Activated naive CD8-positive, alpha-beta T cell treated with anti-CD3 and anti-CD28 coated beads, Interleukin-2, amount 10 ng/mL, durations not matched to agents 7 days and 5 days (primary cell): Measurements from ENCODE around the gene PIR. TPM values are rescaled to one million over a fixed set of nuclear protein-coding genes. Genes with fewer than 3 reads are reported as not detected.
A peak's percentile ranks its signal among the peaks of the same experiment; 100 is the strongest.

Experiments used
- ATAC-seq: fragments of 150-1000 bp; cut with Tn5 transposase; one replicate; pipeline ENCODE4 v1.10.0; 2021; ENCODE audit warnings: low read depth, moderate library complexity
- POLR2A ChIA-PET: fragments of 350-600 bp; sonication (Branson Sonifier 250); formaldehyde crosslinking; loops from one replicate; lab custom pipeline; 2021; ENCODE audit warnings: antibody characterized with exemption; lab: Charles Lee
- DNase-seq: peaks from one replicate; pipeline ENCODE4 v3.0.0; 2021
- H3K27ac Mint-ChIP-seq: one replicate; pipeline ENCODE4 v1.8.0; 2022; ENCODE audit warnings: mild to moderate bottlenecking, mixed read lengths
- H3K27me3 Mint-ChIP-seq: one replicate; pipeline ENCODE4 v1.8.0; 2022; ENCODE audit warnings: mild to moderate bottlenecking, moderate library complexity, mixed read lengths
- H3K36me3 Mint-ChIP-seq: one replicate; pipeline ENCODE4 v1.8.0; 2021; ENCODE audit warnings: mild to moderate bottlenecking, mixed read lengths
- H3K4me1 Mint-ChIP-seq: one replicate; pipeline ENCODE4 v1.8.0; 2021; ENCODE audit warnings: mixed read lengths
- H3K4me3 Mint-ChIP-seq: one replicate; pipeline ENCODE4 v1.8.0; 2022; ENCODE audit warnings: mild to moderate bottlenecking, moderate library complexity, mixed read lengths
- H3K9me3 Mint-ChIP-seq: one replicate; pipeline ENCODE4 v1.8.0; 2021; ENCODE audit warnings: mixed read lengths
- total RNA-seq, 2 experiments: library from RNA; stranded (reverse); gene quantifications; one replicate each; pipeline ENCODE4 v1.2.3, GENCODE V29; 2021

Gene PIR
- total RNA-seq, 2 experiments from 2014 or later, result 1.4 to 2.4 TPM

DNA sequence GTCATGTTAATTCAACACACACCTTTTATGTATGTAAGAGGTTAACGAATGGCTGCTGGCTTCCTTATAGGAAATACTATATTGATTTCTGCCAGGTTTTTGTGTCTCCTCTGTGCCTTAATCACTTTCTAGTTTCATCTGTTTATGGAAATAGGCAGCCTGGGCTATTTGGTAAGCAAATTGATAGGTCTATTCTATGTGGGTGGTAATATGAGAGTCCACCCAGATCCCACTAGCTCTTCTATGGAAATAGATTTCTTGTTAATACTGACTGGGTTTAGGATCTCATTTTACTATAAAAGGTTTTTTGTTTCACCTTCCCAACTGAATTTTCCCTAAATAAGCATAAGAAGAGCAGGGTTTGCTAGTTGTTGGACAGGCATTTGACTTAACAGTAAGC, 11.5 kb upstream of the PIR start:
- POLR2A ChIA-PET, result no interaction called here
- H3K4me1 Mint-ChIP-seq, result no peaks in the 10 kb centered on the region
- no peak overlapping the region for H3K4me3 Mint-ChIP-seq
- no peak overlapping the region for H3K27ac Mint-ChIP-seq
- ATAC-seq (no peak), DNase-seq (no peak)
- H3K27me3 Mint-ChIP-seq, result peaks cover 22% of the 10 kb centered on the region
- H3K9me3 Mint-ChIP-seq, result no peaks in the 10 kb centered on the region
- no peaks in the 10 kb centered on the region for H3K36me3 Mint-ChIP-seq

GRCh38 chrX:15501506-15501905, 8.4 kb upstream of the PIR start:
- no peak overlapping the region for H3K4me3 Mint-ChIP-seq
- peaks cover 32% of the 10 kb centered on the region for H3K27me3 Mint-ChIP-seq
- no peak for DNase-seq
- no peaks in the 10 kb centered on the region for H3K36me3 Mint-ChIP-seq
- no peaks in the 10 kb centered on the region for H3K9me3 Mint-ChIP-seq
- POLR2A ChIA-PET, result no interaction called here
- H3K4me1 Mint-ChIP-seq, result peaks cover 3% of the 10 kb centered on the region
- no peak for ATAC-seq
- H3K27ac Mint-ChIP-seq, result no peak overlapping the region

- ATAC-seq (no peak), DNase-seq (no peak)
- Mint-ChIP-seq H3K4me1 (peaks cover 3% of the 10 kb centered on the region), H3K27ac (no peak within 1 kb of the TSS), H3K9me3 (no peaks in the 10 kb centered on the region), H3K36me3 (no peaks in the 10 kb centered on the region), H3K27me3 (peaks cover 32% of the 10 kb centered on the region), H3K4me3 (no peak within 1 kb of the TSS)
- POLR2A ChIA-PET, result no interaction called here
Observed at GRCh38 chrX:15500497-15500966, 7.4 kb upstream of the PIR start, which contains the start of gene BMX. TSS of gene BMX (plus strand) at chrX:15500807. CDS start at chrX:15508354, 7,547 bp downstream.

- Mint-ChIP-seq H3K27me3 (peaks cover 32% of the 10 kb centered on the region), H3K4me1 (peaks cover 3% of the 10 kb centered on the region), H3K36me3 (no peaks in the 10 kb centered on the region), H3K4me3 (no peak overlapping the region), H3K9me3 (no peaks in the 10 kb centered on the region), H3K27ac (no peak overlapping the region)
- ATAC-seq, result no peak
- POLR2A ChIA-PET, result no interaction called here
- no peak for DNase-seq
Observed at GRCh38 chrX:15499976-15500375, 6.8 kb upstream of the PIR start.

GRCh38 chrX:15498741-15499140, 5.6 kb upstream of the PIR start:
- H3K9me3 Mint-ChIP-seq, result no peaks in the 10 kb centered on the region
- H3K27me3 Mint-ChIP-seq, result peaks cover 27% of the 10 kb centered on the region
- peaks cover 3% of the 10 kb centered on the region for H3K4me1 Mint-ChIP-seq
- ATAC-seq (no peak), DNase-seq (no peak)
- no peak overlapping the region for H3K27ac Mint-ChIP-seq
- H3K36me3 Mint-ChIP-seq, result no peaks in the 10 kb centered on the region
- POLR2A ChIA-PET, result no interaction called here
- H3K4me3 Mint-ChIP-seq, result no peak overlapping the region

DNA sequence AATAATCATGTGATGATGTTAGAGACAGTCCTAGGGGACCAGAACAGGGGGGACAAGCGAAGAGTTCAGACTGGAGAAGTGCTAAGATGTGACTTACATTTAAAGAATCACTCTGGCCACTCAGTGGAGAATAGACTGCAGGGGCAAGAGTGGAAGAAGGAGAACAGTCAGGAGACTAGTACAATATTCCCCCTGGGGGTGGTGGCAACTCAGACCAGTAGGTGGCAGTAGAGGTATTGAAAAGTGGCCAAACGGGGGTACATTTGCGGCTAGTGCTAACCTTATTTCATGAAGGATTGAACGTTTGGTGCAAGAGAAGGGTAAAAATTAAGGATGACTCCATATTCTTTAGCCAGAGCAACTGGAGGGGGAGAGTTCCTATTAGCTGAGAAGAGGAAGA, 4.7 kb upstream of the PIR start:
- Mint-ChIP-seq H3K9me3 (no peaks in the 10 kb centered on the region), H3K36me3 (no peaks in the 10 kb centered on the region), H3K4me3 (peak overlapping the region; percentile 21), H3K27me3 (peaks cover 23% of the 10 kb centered on the region), H3K4me1 (peaks cover 7% of the 10 kb centered on the region), H3K27ac (no peak overlapping the region)
- POLR2A ChIA-PET, result no interaction called here
- DNase-seq (peak; percentile 33), ATAC-seq (peak; percentile 32)

- H3K4me3 Mint-ChIP-seq, result no peak overlapping the region
- no peak overlapping the region for H3K27ac Mint-ChIP-seq
- no peaks in the 10 kb centered on the region for H3K36me3 Mint-ChIP-seq
- peaks cover 19% of the 10 kb centered on the region for H3K27me3 Mint-ChIP-seq
- no peak for DNase-seq
- ATAC-seq, result no peak
- H3K9me3 Mint-ChIP-seq, result no peaks in the 10 kb centered on the region
- H3K4me1 Mint-ChIP-seq, result peaks cover 8% of the 10 kb centered on the region
- POLR2A ChIA-PET, result no interaction called here
Observed at GRCh38 chrX:15496824-15497223, 3.7 kb upstream of the PIR start.

GRCh38 chrX:15495801-15496200, 2.7 kb upstream of the PIR start:
- Mint-ChIP-seq H3K9me3 (no peaks in the 10 kb centered on the region), H3K27ac (no peak overlapping the region), H3K4me1 (peaks cover 8% of the 10 kb centered on the region), H3K4me3 (no peak overlapping the region), H3K36me3 (no peaks in the 10 kb centered on the region), H3K27me3 (peaks cover 16% of the 10 kb centered on the region)
- POLR2A ChIA-PET, result no interaction called here
- no peak for ATAC-seq
- no peak for DNase-seq

- Mint-ChIP-seq H3K4me1 (peaks cover 5% of the 10 kb centered on the region), H3K27ac (no peak overlapping the region), H3K4me3 (peak overlapping the region; percentile 81), H3K9me3 (no peaks in the 10 kb centered on the region), H3K36me3 (peaks cover 2% of the 10 kb centered on the region), H3K27me3 (peaks cover 4% of the 10 kb centered on the region)
- POLR2A ChIA-PET, result no interaction called here
- DNase-seq (no peak), ATAC-seq (no peak)
Observed at GRCh38 chrX:15492469-15492868, 664 bp downstream of the PIR start.

- H3K9me3 Mint-ChIP-seq, result no peaks in the 10 kb centered on the region
- H3K4me3 Mint-ChIP-seq, result no peak overlapping the region
- H3K27ac Mint-ChIP-seq, result no peak overlapping the region
- no peak for ATAC-seq
- H3K36me3 Mint-ChIP-seq, result no peaks in the 10 kb centered on the region
- POLR2A ChIA-PET, result no interaction called here
- no peaks in the 10 kb centered on the region for H3K4me1 Mint-ChIP-seq
- H3K27me3 Mint-ChIP-seq, result peaks cover 2% of the 10 kb centered on the region
- DNase-seq, result no peak
Observed at GRCh38 chrX:15483891-15484290, 9.2 kb downstream of the PIR start.

DNA sequence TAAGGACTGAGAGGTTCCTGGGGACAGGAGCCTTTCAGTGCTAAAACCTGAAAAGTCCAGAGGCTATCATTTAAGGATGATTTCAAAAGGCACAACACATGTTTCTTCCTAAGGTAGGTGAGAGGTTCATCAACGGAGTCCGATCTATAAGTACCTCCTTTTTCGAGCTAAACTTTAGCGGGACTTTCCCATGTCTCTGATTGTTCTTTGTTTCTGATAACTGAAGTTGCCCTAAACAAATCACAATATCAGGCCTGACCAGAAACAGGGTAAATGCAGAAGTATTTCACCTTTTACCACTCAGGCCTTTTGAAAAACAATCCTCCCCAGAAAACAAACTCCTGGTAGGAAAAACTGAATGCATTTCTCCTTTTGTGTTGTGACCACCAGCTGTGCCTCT, 17.6 kb downstream of the PIR start:
- H3K36me3 Mint-ChIP-seq, result no peaks in the 10 kb centered on the region
- no peaks in the 10 kb centered on the region for H3K4me1 Mint-ChIP-seq
- H3K4me3 Mint-ChIP-seq, result no peak overlapping the region
- no peaks in the 10 kb centered on the region for H3K9me3 Mint-ChIP-seq
- no peak overlapping the region for H3K27ac Mint-ChIP-seq
- no peaks in the 10 kb centered on the region for H3K27me3 Mint-ChIP-seq
- ATAC-seq (no peak), DNase-seq (no peak)
- POLR2A ChIA-PET, result no interaction called here

DNA sequence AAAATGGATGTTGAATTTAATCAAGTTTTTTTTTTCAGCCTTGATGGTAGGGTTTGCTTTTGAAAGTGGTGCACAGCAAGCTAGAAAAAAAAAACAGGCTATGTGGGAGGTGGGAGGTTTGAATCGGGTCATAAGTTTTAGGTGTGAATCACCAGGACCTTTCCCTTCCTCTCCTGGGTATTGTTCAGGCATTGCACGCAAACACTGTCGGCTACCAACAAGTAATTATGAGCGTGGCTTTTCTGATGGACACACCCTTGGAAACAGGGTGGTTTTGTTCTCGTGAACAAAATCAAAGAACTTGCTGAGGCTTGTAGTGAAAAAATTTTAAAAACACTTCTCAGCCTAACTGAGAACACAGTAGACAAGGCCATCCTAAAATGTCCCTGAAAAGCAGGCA, 18.1 kb downstream of the PIR start:
- H3K27ac Mint-ChIP-seq, result no peak overlapping the region
- H3K4me3 Mint-ChIP-seq, result no peak overlapping the region
- ATAC-seq (no peak), DNase-seq (no peak)
- POLR2A ChIA-PET, result no interaction called here
- H3K4me1 Mint-ChIP-seq, result no peaks in the 10 kb centered on the region
- H3K36me3 Mint-ChIP-seq, result no peaks in the 10 kb centered on the region
- no peaks in the 10 kb centered on the region for H3K9me3 Mint-ChIP-seq
- H3K27me3 Mint-ChIP-seq, result no peaks in the 10 kb centered on the region

DNA sequence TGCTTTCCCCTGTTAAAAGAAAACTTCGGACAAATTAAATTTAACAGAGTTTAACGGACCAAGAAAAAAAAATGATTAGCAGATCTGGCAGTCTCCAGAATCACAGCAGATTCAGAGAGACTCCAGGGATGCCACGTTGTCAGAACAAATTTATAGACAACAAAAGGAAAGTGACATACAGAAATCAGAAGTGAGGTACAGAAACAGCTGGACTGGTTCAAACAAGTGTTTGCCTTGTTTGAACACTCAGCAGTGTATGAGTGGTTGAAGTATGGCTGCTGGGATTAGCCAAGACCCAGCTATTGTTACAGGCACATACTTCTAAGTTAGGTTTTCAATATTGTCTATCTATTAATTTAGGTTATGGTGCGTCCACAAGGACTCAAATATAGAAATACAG, 19.1 kb downstream of the PIR start:
- Mint-ChIP-seq H3K4me3 (no peak overlapping the region), H3K27ac (no peak overlapping the region), H3K36me3 (no peaks in the 10 kb centered on the region), H3K27me3 (no peaks in the 10 kb centered on the region), H3K9me3 (no peaks in the 10 kb centered on the region), H3K4me1 (no peaks in the 10 kb centered on the region)
- POLR2A ChIA-PET, result no interaction called here
- no peak for DNase-seq
- no peak for ATAC-seq

DNA sequence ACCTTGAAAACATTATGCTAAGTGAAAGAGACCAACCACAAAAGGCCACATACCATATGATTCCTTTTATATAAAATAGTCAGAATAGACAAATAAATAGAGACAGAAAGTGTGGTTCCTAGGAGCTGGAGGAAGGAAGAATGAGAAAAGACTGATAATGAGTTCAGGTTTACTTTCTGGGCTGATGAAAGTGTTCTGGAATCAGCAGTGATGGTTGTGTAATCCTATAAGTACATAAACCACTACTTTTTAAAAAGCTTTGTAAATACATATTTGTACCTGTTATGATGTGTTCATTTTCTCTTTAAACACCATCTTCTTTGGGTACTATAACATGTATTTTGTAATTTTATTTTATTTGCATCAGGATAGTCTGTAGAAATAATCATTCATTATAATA, 20.6 kb downstream of the PIR start:
- DNase-seq (no peak), ATAC-seq (no peak)
- Mint-ChIP-seq H3K9me3 (no peaks in the 10 kb centered on the region), H3K4me1 (no peaks in the 10 kb centered on the region), H3K27me3 (no peaks in the 10 kb centered on the region), H3K36me3 (no peaks in the 10 kb centered on the region), H3K27ac (no peak overlapping the region), H3K4me3 (no peak overlapping the region)
- POLR2A ChIA-PET, result no interaction called here

- H3K9me3 Mint-ChIP-seq, result no peaks in the 10 kb centered on the region
- no peak overlapping the region for H3K27ac Mint-ChIP-seq
- H3K4me3 Mint-ChIP-seq, result no peak overlapping the region
- POLR2A ChIA-PET, result no interaction called here
- no peaks in the 10 kb centered on the region for H3K36me3 Mint-ChIP-seq
- no peaks in the 10 kb centered on the region for H3K4me1 Mint-ChIP-seq
- DNase-seq (peak; percentile 36), ATAC-seq (peak; percentile 71)
- no peaks in the 10 kb centered on the region for H3K27me3 Mint-ChIP-seq
Observed at GRCh38 chrX:15471028-15471427, 22.1 kb downstream of the PIR start.
